ENCODE data around the gene GALNT2.

DNA sequence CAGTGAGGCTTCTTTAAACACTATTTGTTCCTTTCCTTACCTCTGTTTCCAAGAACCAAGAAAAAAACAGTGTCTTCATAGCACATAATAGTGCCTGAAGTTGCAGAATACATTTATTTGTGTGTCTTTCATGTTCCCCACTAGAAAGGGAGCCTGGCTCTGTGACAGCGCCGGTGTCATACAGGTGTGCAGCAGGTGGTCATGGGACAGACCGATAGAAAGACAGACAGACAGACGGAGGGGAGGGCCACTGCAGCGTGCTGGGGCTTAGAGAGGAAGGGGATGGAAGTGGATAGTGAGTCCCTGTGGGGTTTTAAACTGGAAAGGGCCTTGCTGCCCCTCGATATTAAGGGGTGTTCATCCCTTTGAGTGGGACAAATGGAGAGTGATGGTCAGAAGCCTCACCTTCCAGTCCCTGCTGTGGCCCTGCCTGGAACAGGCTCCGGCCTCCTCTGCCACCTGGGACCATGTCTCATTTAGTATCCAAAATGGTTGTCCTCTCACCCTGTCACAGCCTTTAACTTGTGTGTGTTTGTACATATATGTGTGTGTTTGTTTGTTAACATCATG, 206.2 kb downstream of the GALNT2 start:
- TF ChIP-seq, protein P1, sequence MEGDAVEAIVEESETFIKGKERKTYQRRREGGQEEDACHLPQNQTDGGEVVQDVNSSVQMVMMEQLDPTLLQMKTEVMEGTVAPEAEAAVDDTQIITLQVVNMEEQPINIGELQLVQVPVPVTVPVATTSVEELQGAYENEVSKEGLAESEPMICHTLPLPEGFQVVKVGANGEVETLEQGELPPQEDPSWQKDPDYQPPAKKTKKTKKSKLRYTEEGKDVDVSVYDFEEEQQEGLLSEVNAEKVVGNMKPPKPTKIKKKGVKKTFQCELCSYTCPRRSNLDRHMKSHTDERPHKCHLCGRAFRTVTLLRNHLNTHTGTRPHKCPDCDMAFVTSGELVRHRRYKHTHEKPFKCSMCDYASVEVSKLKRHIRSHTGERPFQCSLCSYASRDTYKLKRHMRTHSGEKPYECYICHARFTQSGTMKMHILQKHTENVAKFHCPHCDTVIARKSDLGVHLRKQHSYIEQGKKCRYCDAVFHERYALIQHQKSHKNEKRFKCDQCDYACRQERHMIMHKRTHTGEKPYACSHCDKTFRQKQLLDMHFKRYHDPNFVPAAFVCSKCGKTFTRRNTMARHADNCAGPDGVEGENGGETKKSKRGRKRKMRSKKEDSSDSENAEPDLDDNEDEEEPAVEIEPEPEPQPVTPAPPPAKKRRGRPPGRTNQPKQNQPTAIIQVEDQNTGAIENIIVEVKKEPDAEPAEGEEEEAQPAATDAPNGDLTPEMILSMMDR (IDR thresholded peaks at IDR 0.05; ENCODE audit: poor library complexity): no peak
- no peak for TF ChIP-seq EZH2 (IDR thresholded peaks at IDR 0.05; ENCODE audit: borderline replicate concordance)
- no peak for TF ChIP-seq EZH2phosphoT487 (IDR thresholded peaks at IDR 0.05; ENCODE audit: low read depth, severe bottlenecking, unreplicated experiment)
